Keratinocyte (primary cell): ENCODE measurements around the gene NR2C1. TPM values are rescaled to one million over a fixed set of nuclear protein-coding genes. Genes with fewer than 3 reads are reported as not detected.

Source experiments
- DNase-seq: peaks from one replicate; pipeline ENCODE4 v3.0.0-alpha.2; 2011; ENCODE audit warnings: low read depth, missing footprints, low spot score
- FAIRE-seq: peaks from 2 replicates; lab custom pipeline; 2011; peaks lifted over from hg19 to GRCh38; lab: Jason Lieb, UNC
- H2AFZ ChIP-seq: 2 replicates; pipeline ENCODE4 v1.6.0; 2012; ENCODE audit warnings: low read length, control low read depth, inconsistent platforms; ENCODE audit not compliant: control insufficient read depth
- H3K27ac ChIP-seq: 2 replicates; pipeline ENCODE4 v1.5.1; 2011; ENCODE audit warnings: low read length; ENCODE audit not compliant: control insufficient read depth, insufficient read depth
- H3K27me3 ChIP-seq: 3 replicates; pipeline ENCODE4 v1.6.0; 2011; ENCODE audit warnings: low read length; ENCODE audit not compliant: control insufficient read depth, insufficient read depth; ENCODE audit errors: extremely low read depth
- H3K36me3 ChIP-seq, 2 experiments: 2 replicates in 1 of 2; 3 replicates in 1 of 2; pipeline ENCODE4 v1.5.1; 2011; ENCODE audit warnings: low read length in 2 of 2, mild to moderate bottlenecking in 1 of 2; ENCODE audit not compliant: control insufficient read depth in 2 of 2, insufficient read depth in 2 of 2; ENCODE audit errors: extremely low read depth in 1 of 2
- H3K4me1 ChIP-seq: 3 replicates; pipeline ENCODE4 v1.5.1; 2011; ENCODE audit warnings: low read length; ENCODE audit not compliant: control insufficient read depth, insufficient read depth; ENCODE audit errors: extremely low read depth
- H3K4me2 ChIP-seq: 3 replicates; pipeline ENCODE4 v1.6.0; 2011; ENCODE audit warnings: low read depth, low read length; ENCODE audit not compliant: control insufficient read depth, insufficient read depth; ENCODE audit errors: extremely low read depth
- H3K4me3 ChIP-seq, 3 experiments: fragments of 200-600 bp in 1 of 3; sonication (generic) in 1 of 3; 2 replicates in 2 of 3; 3 replicates in 1 of 3; pipeline ENCODE4 v1.5.1; 2011 to 2016; ENCODE audit warnings: low read length in 3 of 3, mild to moderate bottlenecking in 3 of 3, control low read depth in 2 of 3, inconsistent platforms in 1 of 3, low read depth in 1 of 3, mixed read lengths in 1 of 3, mixed run types in 1 of 3, moderate library complexity in 1 of 3; ENCODE audit not compliant: control insufficient read depth in 2 of 3, insufficient read depth in 2 of 3; ENCODE audit errors: extremely low read depth in 1 of 3
- H3K79me2 ChIP-seq: 2 replicates; pipeline ENCODE4 v1.6.0; 2012; ENCODE audit warnings: low read length; ENCODE audit not compliant: control insufficient read depth, insufficient read depth
- H3K9ac ChIP-seq: 3 replicates; pipeline ENCODE4 v1.6.0; 2011; ENCODE audit warnings: low read length; ENCODE audit not compliant: control insufficient read depth, insufficient read depth; ENCODE audit errors: extremely low read depth
- H3K9me1 ChIP-seq: 3 replicates; pipeline ENCODE4 v1.6.0; 2011; ENCODE audit warnings: low read length; ENCODE audit not compliant: control insufficient read depth, insufficient read depth; ENCODE audit errors: extremely low read depth
- H3K9me3 ChIP-seq: 2 replicates; pipeline ENCODE4 v1.5.1; 2012; ENCODE audit warnings: low read depth, low read length; ENCODE audit not compliant: control insufficient read depth
- H4K20me1 ChIP-seq: 3 replicates; pipeline ENCODE4 v1.6.0; 2011; ENCODE audit warnings: low read length; ENCODE audit not compliant: control insufficient read depth, insufficient read depth; ENCODE audit errors: extremely low read depth
- EZH2 ChIP-seq: IDR thresholded peaks from one replicate; pipeline ENCODE4 v1.6.1; 2012; ENCODE audit warnings: inconsistent platforms, mild to moderate bottlenecking, low read length, moderate library complexity
- dilution Hi-C: fragments of 300-500 bp; cut with MboI; formaldehyde crosslinking; loops from one replicate; pipeline ENCODE4 v1.7.0; 2020; ENCODE audit warnings: low sequenced_read_pairs; ENCODE audit not compliant: extremely low pct_ligation_motif_present
- polyA plus RNA-seq, 5 experiments: library from polyadenylated mRNA; depleted of rRNA in 3 of 5; stranded (reverse) in 3 of 5; stranded (forward) in 1 of 5; unstranded in 1 of 5; fragments of >200 nt; gene quantifications; 1 replicate in 1 of 5; 2 replicates in 3 of 5; 3 replicates in 1 of 5; pipeline versions ENCODE4 v1.2.1 to v1.2.3, GENCODE V29; 2011 to 2012; ENCODE audit warnings: missing spikeins in 2 of 5, low read depth in 1 of 5, low replicate concordance in 1 of 5
- TF ChIP-seq, protein P1 (sequence below), 3 experiments: IDR thresholded peaks in 1 of 3; conservative IDR thresholded peaks in 1 of 3; optimal IDR thresholded peaks in 1 of 3; 2 replicates in 2 of 3; 3 replicates in 1 of 3; pipeline versions ENCODE3 to v1.5.1; 2011; ENCODE audit warnings: low read length in 3 of 3, mild to moderate bottlenecking in 3 of 3, moderate library complexity in 2 of 3, control low read depth in 1 of 3, inconsistent platforms in 1 of 3; ENCODE audit not compliant: insufficient read depth in 2 of 3; ENCODE audit errors: extremely low read depth in 1 of 3

Gene NR2C1
- polyA plus RNA-seq, 1 donor (not counting 4 experiments of a cell fraction or from before 2014, with no cell fraction given), result 32.0 TPM

DNA sequence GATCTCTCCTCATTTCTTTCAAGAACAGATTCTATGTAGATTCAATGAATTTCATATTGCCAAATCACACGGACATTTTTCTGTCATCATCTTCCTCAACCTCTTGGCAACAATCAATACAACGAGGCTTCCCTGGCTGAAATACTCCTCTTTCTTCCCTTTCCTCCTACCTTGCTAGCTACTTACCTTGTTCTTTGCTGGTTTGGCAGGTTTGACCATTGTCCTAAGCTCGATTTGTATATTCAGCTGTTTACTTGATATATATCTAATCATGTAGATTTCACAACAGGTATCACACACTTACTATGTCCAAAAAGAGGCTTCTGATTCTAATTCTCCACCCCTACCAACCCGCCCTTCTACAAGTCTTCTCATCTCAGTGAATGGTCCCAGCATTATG, 93.5 kb downstream of the NR2C1 start:
- Histone ChIP-seq H3K79me2 (no peaks in the 10 kb centered on the region), H2AFZ (no peak overlapping the region), H3K27ac (no peak overlapping the region), H3K27me3 (no peaks in the 10 kb centered on the region), H3K4me3 (no peak overlapping the region), H3K4me1 (peaks cover 26% of the 10 kb centered on the region), H3K9ac (no peak overlapping the region), H3K36me3 (peaks cover 1 to 3% of the 10 kb centered on the region in 2 experiments), H3K4me2 (no peak overlapping the region), H4K20me1 (no peaks in the 10 kb centered on the region), H3K9me3 (no peaks in the 10 kb centered on the region), H3K9me1 (no peaks in the 10 kb centered on the region)
- DNase-seq, result no peak
- TF ChIP-seq EZH2, result no peak
- TF ChIP-seq, protein P1, sequence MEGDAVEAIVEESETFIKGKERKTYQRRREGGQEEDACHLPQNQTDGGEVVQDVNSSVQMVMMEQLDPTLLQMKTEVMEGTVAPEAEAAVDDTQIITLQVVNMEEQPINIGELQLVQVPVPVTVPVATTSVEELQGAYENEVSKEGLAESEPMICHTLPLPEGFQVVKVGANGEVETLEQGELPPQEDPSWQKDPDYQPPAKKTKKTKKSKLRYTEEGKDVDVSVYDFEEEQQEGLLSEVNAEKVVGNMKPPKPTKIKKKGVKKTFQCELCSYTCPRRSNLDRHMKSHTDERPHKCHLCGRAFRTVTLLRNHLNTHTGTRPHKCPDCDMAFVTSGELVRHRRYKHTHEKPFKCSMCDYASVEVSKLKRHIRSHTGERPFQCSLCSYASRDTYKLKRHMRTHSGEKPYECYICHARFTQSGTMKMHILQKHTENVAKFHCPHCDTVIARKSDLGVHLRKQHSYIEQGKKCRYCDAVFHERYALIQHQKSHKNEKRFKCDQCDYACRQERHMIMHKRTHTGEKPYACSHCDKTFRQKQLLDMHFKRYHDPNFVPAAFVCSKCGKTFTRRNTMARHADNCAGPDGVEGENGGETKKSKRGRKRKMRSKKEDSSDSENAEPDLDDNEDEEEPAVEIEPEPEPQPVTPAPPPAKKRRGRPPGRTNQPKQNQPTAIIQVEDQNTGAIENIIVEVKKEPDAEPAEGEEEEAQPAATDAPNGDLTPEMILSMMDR (optimal IDR thresholded peaks at IDR 0.05 in 1 of 3, IDR thresholded peaks at IDR 0.05 in 1 of 3, conservative IDR thresholded peaks at IDR 0.05 in 1 of 3; ENCODE audit: extremely low read depth in 1 of 3, insufficient read depth in 2 of 3, low read length in 3 of 3), result no peak
- peak; percentile 34 for FAIRE-seq
- dilution Hi-C loops, result no loop called here

DNA sequence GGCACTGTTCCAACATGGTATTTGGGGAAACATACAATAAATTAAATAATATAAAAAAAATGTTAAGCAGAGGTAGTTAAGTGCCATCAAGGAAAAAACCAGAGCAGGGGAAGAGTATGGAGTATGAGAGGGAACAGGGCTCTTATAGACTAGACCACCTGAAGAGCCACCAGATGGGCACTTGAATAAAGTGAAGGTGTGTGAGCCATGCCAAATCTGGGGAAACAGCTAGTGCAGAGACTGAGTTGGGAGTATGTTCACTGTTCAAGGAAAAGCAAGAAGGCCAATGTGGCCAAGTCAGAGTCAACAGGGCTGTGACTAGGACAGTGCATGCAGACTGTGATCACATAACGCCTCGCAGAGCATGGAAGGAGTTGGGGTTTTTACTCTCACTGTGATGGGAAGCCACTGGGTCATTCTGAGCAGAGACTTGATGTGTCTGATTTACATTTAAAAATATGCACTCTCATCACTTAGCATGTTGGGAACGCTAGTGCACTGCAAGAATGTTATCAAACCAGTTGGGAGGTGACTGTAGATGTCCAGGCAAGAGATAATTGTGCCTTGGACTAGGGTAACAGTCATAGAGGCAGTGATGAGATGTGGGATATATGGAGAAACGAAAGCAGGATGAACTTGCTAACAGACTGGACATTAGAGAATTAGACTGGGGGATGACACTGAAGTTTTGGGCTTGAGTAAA, 95.5 kb downstream of the NR2C1 start:
- no peak overlapping the region for H3K4me3 ChIP-seq
- H3K79me2 ChIP-seq, result no peaks in the 10 kb centered on the region
- H3K9me1 ChIP-seq, result no peaks in the 10 kb centered on the region
- DNase-seq (no peak), FAIRE-seq (peak; percentile 58)
- H3K27me3 ChIP-seq, result no peaks in the 10 kb centered on the region
- TF ChIP-seq EZH2, result no peak
- TF ChIP-seq, protein P1 (optimal IDR thresholded peaks at IDR 0.05 in 1 of 3, IDR thresholded peaks at IDR 0.05 in 1 of 3, conservative IDR thresholded peaks at IDR 0.05 in 1 of 3; ENCODE audit: extremely low read depth in 1 of 3, insufficient read depth in 2 of 3, low read length in 3 of 3), result no peak
- H4K20me1 ChIP-seq, result no peaks in the 10 kb centered on the region
- H3K4me2 ChIP-seq, result no peak overlapping the region
- H3K9ac ChIP-seq, result no peak overlapping the region
- H3K36me3 ChIP-seq, result peaks cover 3% of the 10 kb centered on the region in 2 experiments
- H3K27ac ChIP-seq, result no peak overlapping the region
- H3K9me3 ChIP-seq, result no peaks in the 10 kb centered on the region
- dilution Hi-C loops, result no loop called here
- H3K4me1 ChIP-seq, result peaks cover 14% of the 10 kb centered on the region
- no peak overlapping the region for H2AFZ ChIP-seq
